ENCODE measurements around the gene THSD4.
"Not testable (repeated sequence)": the region's sequence is repeated elsewhere in the genome, so short reads cannot be mapped to it uniquely, and the experiment has no call there.

THSD4 gene

GRCh38 chr15:71294251-71294910 lies 179.1 kb downstream of the THSD4 start:
- DNase-seq (ENCODE audit: low read depth): no peak

GRCh38 chr15:71294911-71295602 lies 179.8 kb downstream of the THSD4 start:
- DNase-seq (ENCODE audit: low read depth): no peak

- DNase-seq (ENCODE audit: low read depth): no peak
Measured at GRCh38 chr15:71295603-71296314, 180.5 kb downstream of the THSD4 start.

- no peak for DNase-seq (ENCODE audit: low read depth)
Measured at GRCh38 chr15:71296315-71296679, 181.0 kb downstream of the THSD4 start.

- no peak for DNase-seq (ENCODE audit: low read depth)
Measured at GRCh38 chr15:71301958-71302621, 186.8 kb downstream of the THSD4 start.

GRCh38 chr15:71302861-71303410 lies 187.7 kb downstream of the THSD4 start:
- DNase-seq (ENCODE audit: low read depth): no peak

- no peak for DNase-seq (ENCODE audit: low read depth)
Measured at GRCh38 chr15:71303977-71304376, 188.7 kb downstream of the THSD4 start.

- no peak for DNase-seq (ENCODE audit: low read depth)
Measured at GRCh38 chr15:71304681-71305080, 189.4 kb downstream of the THSD4 start.

- no peak for DNase-seq (ENCODE audit: low read depth)
Measured at GRCh38 chr15:71306538-71306937, 191.3 kb downstream of the THSD4 start.

- no peak for DNase-seq (ENCODE audit: low read depth)
Measured at GRCh38 chr15:71312194-71312708, 197.0 kb downstream of the THSD4 start.

- DNase-seq (ENCODE audit: low read depth): no peak
Measured at GRCh38 chr15:71312731-71313460, 197.6 kb downstream of the THSD4 start.

- no peak for DNase-seq (ENCODE audit: low read depth)
Measured at GRCh38 chr15:71313806-71314205, 198.5 kb downstream of the THSD4 start.

GRCh38 chr15:71314956-71315537 lies 199.8 kb downstream of the THSD4 start:
- DNase-seq (ENCODE audit: low read depth): no peak

- DNase-seq (ENCODE audit: low read depth): no peak
Measured at GRCh38 chr15:71316911-71317310, 201.6 kb downstream of the THSD4 start.

GRCh38 chr15:71319424-71319823 lies 204.2 kb downstream of the THSD4 start:
- DNase-seq (ENCODE audit: low read depth): not testable (repeated sequence)

- no peak for DNase-seq (ENCODE audit: low read depth)
Measured at GRCh38 chr15:71319935-71320334, 204.7 kb downstream of the THSD4 start.

GRCh38 chr15:71323082-71323481 lies 207.8 kb downstream of the THSD4 start:
- DNase-seq (ENCODE audit: low read depth): no peak

GRCh38 chr15:71323584-71323983 lies 208.3 kb downstream of the THSD4 start:
- no peak for DNase-seq (ENCODE audit: low read depth)

- DNase-seq (ENCODE audit: low read depth): no peak
Measured at GRCh38 chr15:71325481-71325880, 210.2 kb downstream of the THSD4 start.

- DNase-seq (ENCODE audit: low read depth): no peak
Measured at GRCh38 chr15:71328453-71328852, 213.2 kb downstream of the THSD4 start.

GRCh38 chr15:71329041-71329440 lies 213.8 kb downstream of the THSD4 start:
- DNase-seq (ENCODE audit: low read depth): no peak
